CD4-positive, alpha-beta T cell treated with Interleukin-1 beta for 1 hour (primary cell): ENCODE measurements around the gene ACBD6.
"Not testable (repeated sequence)": the region's sequence is repeated elsewhere in the genome, so short reads cannot be mapped to it uniquely, and the experiment has no call there.

Experiments
- DNase-seq, 2 donors: peaks; one replicate each; pipeline ENCODE4 v3.0.0-alpha.2; 2020 to 2022

ACBD6 gene

GRCh38 chr1:180486092-180486491 lies 16.3 kb downstream of the ACBD6 start:
- no peak for DNase-seq

- DNase-seq: no peak
Measured at GRCh38 chr1:180484490-180484889, 17.9 kb downstream of the ACBD6 start.

- peak in 1 of 2 donors; percentile 43 for DNase-seq
Measured at GRCh38 chr1:180482425-180483275, 19.7 kb downstream of the ACBD6 start.

GRCh38 chr1:180470031-180470430 lies 32.3 kb downstream of the ACBD6 start:
- DNase-seq: no peak

- DNase-seq: no peak
Measured at GRCh38 chr1:180468311-180468710, 34.1 kb downstream of the ACBD6 start.

- DNase-seq: no peak
Measured at GRCh38 chr1:180462102-180462501, 40.3 kb downstream of the ACBD6 start.

GRCh38 chr1:180461682-180462081 lies 40.7 kb downstream of the ACBD6 start:
- DNase-seq: not testable (repeated sequence)

- DNase-seq: no peak
Measured at GRCh38 chr1:180458807-180459206, 43.6 kb downstream of the ACBD6 start.

GRCh38 chr1:180456191-180456590 lies 46.2 kb downstream of the ACBD6 start:
- no peak for DNase-seq

GRCh38 chr1:180451504-180451903 lies 50.9 kb downstream of the ACBD6 start:
- DNase-seq: no peak

- DNase-seq: no peak
Measured at GRCh38 chr1:180444522-180444921, 57.9 kb downstream of the ACBD6 start.

- DNase-seq: no peak
Measured at GRCh38 chr1:180440335-180440734, 62.0 kb downstream of the ACBD6 start.

GRCh38 chr1:180435566-180435965 lies 66.8 kb downstream of the ACBD6 start:
- no peak for DNase-seq

GRCh38 chr1:180433873-180434272 lies 68.5 kb downstream of the ACBD6 start:
- no peak for DNase-seq

GRCh38 chr1:180431683-180432082 lies 70.7 kb downstream of the ACBD6 start:
- no peak for DNase-seq

- no peak for DNase-seq
Measured at GRCh38 chr1:180428782-180429695, 73.3 kb downstream of the ACBD6 start.

- DNase-seq: no peak
Measured at GRCh38 chr1:180425952-180426351, 76.4 kb downstream of the ACBD6 start.

- DNase-seq: no peak
Measured at GRCh38 chr1:180424848-180425457, 77.4 kb downstream of the ACBD6 start.

GRCh38 chr1:180421614-180422013 lies 80.8 kb downstream of the ACBD6 start:
- no peak for DNase-seq

GRCh38 chr1:180421145-180421544 lies 81.2 kb downstream of the ACBD6 start:
- not testable (repeated sequence) for DNase-seq

- peak in 1 of 2 donors; percentile 7 for DNase-seq
Measured at GRCh38 chr1:180415985-180416633, 86.3 kb downstream of the ACBD6 start.

- no peak for DNase-seq
Measured at GRCh38 chr1:180415236-180415848, 87.0 kb downstream of the ACBD6 start.
